ENCODE measurements around the gene RNF19B.

DNA sequence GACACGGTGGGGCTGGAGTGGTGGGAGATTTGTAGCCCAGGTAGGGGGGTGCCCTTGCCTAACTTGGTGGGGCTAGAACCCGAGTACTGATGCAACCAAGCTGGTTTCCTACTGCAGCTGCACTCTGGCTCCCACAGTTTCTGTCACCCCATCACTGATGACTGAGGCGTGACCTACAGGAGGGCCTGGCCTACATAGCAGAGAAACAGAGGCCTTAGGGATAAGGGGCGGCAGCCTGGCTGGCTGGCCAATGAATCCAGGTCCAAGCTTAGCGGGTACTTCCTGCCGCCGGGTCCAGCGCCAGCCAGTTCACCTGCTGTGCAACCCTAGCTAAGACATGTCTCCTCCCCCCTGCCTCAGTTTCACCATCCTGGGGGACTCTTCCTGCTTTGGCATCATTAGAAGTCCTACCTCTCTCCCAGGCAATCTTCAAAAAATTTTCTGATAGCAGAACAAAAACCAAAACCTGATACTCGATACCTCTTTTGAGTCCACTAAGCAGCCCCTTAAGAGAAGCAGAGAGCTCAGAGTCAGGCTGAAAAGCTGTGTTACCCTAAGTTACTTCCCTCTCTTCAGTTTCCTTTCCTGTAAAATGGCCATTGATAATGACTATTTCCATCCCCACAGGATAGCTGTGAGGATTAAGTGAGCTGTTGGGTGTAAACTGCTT lies 27.3 kb upstream of the RNF19B start:
- TF ChIP-seq EZH2 (optimal IDR thresholded peaks at IDR 0.05; ENCODE audit: low read depth, low read length), result no peak
- TF ChIP-seq, protein P1, sequence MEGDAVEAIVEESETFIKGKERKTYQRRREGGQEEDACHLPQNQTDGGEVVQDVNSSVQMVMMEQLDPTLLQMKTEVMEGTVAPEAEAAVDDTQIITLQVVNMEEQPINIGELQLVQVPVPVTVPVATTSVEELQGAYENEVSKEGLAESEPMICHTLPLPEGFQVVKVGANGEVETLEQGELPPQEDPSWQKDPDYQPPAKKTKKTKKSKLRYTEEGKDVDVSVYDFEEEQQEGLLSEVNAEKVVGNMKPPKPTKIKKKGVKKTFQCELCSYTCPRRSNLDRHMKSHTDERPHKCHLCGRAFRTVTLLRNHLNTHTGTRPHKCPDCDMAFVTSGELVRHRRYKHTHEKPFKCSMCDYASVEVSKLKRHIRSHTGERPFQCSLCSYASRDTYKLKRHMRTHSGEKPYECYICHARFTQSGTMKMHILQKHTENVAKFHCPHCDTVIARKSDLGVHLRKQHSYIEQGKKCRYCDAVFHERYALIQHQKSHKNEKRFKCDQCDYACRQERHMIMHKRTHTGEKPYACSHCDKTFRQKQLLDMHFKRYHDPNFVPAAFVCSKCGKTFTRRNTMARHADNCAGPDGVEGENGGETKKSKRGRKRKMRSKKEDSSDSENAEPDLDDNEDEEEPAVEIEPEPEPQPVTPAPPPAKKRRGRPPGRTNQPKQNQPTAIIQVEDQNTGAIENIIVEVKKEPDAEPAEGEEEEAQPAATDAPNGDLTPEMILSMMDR (IDR thresholded peaks at IDR 0.05; ENCODE audit: low read length), result no peak

All from MM.1S (cell line).